Activated effector memory CD4-positive, alpha-beta T cell treated with anti-CD3 and anti-CD28 coated beads, Interleukin-2, amount 50 U/mL, for 16 hours (primary cell): ENCODE measurements around the gene SMS.
A peak's percentile ranks its signal among the peaks of the same experiment; 100 is the strongest.
"Not testable (repeated sequence)": the region's sequence is repeated elsewhere in the genome, so short reads cannot be mapped to it uniquely, and the experiment has no call there.

Experiments
- DNase-seq: peaks from one replicate; pipeline ENCODE4 v3.0.0-alpha.2; 2020

SMS gene

GRCh38 chrX:21940356-21940829 is at the start of gene SMS:
TSS of gene SMS (plus strand) at chrX:21940709. CDS start at chrX:21940825, 116 bp downstream.
- DNase-seq, result peak; percentile 86

GRCh38 chrX:21905313-21905712 is 35.2 kb upstream of the SMS start:
- no peak for DNase-seq

- no peak for DNase-seq
These were observed 34.6 kb upstream of the SMS start for GRCh38 chrX:21905953-21906352.

- DNase-seq, result no peak
These were observed 33.2 kb upstream of the SMS start for GRCh38 chrX:21907260-21907659.

GRCh38 chrX:21911481-21911880 is 29.0 kb upstream of the SMS start:
- no peak for DNase-seq

- no peak for DNase-seq
These were observed 28.3 kb upstream of the SMS start for GRCh38 chrX:21912220-21912619.

DNA sequence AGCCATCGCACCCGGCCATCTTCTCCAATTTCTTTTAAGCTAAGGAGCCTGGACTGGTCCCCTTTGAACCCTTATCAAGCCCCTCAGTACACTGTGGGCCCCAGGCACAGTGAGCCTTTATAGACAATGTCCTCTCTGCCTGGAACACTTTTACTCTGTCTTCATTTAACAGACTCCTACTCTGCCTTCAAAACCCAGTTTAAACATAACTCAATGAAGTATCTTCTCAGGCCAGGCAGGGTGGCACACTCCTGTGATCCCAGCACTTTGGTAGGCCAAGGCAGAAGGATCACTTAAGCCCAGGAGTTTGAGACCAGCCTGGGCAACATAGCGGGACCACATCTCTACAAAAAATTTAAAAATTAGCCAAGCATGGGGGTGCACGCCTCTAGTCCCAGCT is 27.5 kb upstream of the SMS start:
- DNase-seq, result no peak

GRCh38 chrX:21926116-21926515 is 14.4 kb upstream of the SMS start:
- no peak for DNase-seq

- no peak for DNase-seq
These were observed 13.8 kb upstream of the SMS start for GRCh38 chrX:21926527-21927278.

DNA sequence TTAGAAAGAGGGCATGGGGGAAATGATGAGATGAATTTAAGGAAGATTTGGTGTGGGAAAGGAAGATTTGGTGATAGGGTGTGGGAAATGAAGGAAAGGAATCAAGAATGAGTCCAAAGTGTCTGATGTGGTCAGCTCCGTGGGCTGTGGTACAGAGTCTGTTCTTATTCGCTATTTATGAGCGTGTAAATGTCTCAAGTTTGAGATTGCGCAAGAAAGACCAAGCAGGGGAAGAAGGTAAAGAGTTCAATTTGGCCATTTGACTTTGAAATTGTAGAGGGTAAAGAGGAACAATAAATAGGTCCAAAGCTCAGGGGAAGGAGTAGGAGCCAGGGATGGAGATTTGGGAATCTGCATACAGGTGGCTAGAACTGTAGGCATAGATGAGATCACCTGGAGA is 11.3 kb upstream of the SMS start:
- no peak for DNase-seq

DNA sequence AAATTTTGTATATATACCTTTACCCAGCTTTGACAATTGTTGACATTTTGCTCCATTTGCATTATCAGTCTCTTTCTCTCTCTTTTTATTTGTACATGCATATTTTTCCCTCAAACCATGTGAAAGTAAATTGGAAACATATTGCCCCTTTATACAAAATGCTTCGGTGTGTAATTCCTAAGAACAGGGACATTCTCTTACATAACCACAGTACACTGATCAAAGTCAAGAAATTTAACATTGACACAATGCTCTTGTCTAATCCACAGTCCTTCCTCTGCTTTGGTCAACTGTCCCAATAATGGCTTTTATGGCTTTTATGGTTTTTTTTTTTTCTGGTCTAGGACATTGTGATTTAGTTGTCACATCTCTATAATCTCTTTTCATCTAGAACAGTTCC is 9.5 kb upstream of the SMS start:
- DNase-seq, result no peak

DNA sequence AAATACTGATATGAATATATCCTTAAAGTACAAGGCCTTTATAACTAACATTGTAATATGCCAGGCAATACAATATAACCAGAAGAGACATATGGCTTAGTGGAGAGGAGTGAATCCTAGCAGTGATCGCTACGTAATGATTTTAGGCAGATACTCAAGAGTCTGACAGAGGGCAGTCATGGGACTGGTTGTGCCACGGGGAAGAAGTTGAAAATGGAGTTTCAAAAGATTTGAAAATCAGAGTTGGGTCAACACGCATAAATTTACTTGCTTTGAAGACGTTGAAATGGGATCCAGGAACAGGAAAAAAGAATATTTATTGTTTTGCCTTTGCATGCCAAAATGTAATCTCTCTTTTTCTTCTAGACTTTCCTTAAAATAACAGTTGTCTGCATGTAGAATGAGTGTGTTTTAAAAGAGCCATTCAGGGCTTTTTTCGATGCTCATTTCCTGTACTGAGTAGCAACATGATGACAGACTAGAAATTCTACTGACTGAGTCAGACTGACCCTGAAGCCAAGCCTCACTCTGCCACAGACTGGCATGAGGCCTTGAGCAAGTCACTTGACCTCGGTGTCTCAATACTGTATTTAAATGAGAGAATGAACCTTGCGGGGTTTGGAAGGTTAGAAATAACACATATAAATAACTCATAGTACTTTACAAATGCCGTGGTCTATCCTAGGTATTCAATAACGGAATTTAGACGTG is 8.1 kb upstream of the SMS start:
- no peak for DNase-seq

DNA sequence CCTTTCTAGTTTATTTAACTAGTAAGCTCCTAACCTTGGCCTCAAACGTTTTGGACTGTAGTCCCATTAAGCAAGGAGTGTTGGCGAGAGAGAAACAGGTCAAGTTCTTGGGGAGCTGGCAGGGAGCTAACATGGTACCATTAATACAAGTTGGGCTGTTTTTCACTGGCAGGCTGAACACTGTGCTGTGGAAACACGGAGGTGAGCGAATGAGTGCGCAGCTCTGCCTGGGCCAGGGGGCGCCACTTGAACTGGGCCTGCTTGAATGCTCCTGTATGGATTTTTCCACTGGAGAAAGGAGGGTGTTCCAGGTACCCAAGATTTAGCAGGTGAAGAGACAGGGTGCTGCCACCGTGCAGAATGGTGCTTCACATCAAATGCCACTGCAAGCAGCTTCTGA is 7.4 kb upstream of the SMS start:
- no peak for DNase-seq

- DNase-seq, result no peak
These were observed 6.1 kb upstream of the SMS start for GRCh38 chrX:21934414-21934813.

DNA sequence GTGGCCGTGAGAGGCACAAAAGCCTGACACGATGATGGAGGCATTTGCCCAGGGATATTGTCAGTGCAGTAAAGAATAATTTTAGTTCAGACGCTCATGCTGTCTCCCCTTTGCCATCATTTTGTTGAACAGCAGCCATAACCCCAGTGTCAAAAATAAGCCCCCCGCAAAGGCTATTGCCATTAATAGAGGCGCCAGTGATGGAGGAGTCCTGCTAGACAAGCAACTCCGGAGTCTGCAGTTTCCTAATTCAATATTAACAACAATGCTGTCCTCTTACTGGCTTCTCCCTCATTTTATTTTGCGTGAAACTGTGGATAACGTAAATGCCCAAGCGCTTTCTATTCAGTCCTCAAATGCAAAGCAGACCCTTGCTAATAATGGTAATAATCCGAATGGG is 603 bp upstream of the SMS start:
- no peak for DNase-seq

DNA sequence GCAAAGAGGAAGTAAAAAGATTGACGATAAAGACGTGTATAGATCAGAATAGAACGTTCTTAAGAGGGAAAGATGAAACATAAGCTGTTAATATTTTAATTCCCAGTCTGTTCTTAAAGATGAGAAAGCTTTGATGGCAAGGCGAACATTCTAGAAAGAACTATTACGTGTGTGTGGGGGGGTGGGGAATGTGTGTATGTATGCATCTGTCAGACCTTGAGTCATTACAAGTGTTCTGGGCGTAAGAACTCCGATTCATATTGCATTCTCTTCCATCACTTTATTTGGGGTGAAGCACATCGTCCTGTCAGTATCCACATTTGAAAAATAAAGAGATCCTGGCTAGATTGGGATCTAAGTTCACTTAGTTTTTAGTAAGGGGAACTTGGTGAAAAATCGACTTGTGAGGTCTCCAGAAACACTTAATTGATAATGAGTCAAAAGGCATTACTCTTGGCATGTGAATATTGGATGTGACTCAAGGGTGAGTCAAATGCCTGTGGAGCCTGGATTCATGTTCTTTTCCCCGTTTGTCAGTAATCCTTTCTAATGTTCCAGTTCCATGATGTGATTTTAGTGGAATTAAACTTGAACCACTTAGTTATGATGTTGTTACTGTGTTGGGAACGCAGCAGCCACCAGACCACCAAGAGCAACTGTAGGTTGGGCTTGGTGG is 3.1 kb downstream of the SMS start:
- no peak for DNase-seq

DNA sequence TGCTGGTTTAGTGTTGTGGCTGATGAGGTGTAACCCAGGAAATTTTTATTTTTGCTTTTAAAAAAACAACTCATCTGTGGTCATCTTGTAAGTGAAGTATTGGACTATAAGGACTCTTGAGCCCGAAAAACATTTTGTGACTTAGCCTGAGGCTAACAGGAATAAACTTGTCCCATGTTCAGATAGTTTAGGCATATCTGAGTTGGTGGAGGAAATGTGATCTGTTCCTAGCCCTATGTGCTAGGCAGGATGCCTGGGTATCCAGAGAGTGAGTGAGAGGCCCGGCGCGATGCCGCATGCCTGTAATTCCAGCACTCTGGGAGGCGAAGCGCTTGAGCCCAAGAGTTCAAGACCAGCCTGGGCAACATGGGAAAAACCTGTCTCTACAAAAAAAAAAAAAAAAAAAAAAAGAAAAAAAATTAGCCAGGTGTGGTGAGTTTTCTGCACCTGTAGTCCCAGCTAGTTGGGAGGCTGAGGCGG is 3.7 kb downstream of the SMS start:
- DNase-seq, result no peak

- no peak for DNase-seq
These were observed 6.6 kb downstream of the SMS start for GRCh38 chrX:21946925-21947641.

GRCh38 chrX:21947671-21948070 is 7.2 kb downstream of the SMS start:
- DNase-seq, result no peak

GRCh38 chrX:21948897-21949578 is 8.5 kb downstream of the SMS start:
- no peak for DNase-seq

DNA sequence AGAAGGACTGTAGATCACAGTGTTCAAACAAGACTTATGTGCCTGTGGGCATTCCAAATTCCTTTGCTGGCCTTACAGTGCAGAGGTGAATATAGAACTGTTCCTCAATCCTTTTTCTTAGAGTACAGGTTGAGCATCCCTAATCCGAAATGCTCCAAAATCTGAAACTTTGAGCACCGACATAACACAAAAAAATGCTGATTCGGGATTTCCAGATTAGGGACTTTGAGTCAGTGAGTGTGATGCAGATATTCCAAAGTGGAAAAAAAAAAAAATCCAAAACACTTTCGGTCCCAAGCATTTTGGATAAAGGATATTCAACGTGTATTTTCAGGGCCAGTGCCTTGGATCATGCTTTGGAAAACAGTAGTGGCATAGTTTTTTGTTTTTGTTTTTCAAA is 9.2 kb downstream of the SMS start:
- no peak for DNase-seq

DNA sequence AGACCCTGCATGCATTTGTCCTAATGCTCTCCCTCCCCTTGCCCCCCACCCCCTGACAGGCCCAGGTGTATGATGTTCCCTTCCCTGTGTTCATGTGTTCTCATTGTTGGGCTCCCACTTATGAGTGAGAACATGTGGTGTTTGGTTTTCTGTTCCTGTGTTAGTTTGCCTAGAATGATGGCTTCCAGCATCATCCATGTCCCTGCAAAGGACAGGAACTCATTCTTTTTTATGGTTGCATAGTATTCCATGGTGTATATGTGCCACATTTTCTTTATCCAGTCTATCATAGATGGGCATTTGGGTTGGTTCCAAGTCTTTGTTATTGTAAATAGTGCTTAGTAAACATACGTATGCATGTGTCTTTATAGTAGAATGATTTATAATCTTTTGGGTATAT is 10.0 kb downstream of the SMS start:
- DNase-seq, result not testable (repeated sequence)

DNA sequence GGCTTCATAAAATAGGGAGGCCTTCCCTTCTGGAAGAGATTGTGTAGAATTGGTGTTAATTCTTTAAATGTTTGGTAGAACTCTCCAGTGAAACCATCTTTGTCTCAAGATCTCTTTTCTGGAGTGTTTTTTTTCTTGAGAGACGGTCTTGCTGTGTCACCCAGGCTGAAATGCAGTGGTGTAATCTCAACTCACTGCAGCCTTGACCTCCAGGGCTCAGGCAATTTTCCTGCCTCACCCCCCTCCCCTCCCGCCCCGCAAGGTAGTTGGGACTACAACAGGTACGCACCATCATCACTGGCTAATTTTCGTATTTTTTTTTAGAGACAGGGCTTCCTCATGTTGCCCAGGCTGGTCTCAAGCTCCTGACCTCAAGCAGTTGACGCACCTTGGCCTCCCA is 12.1 kb downstream of the SMS start:
- no peak for DNase-seq
